Measurements from ENCODE around the gene SERPINA12. TPM values are rescaled to one million over a fixed set of nuclear protein-coding genes. Genes with fewer than 3 reads are reported as not detected.

Gene SERPINA12
- total RNA-seq, 2 experiments from 2014 or later = not detected

- peaks cover 4% of the 10 kb centered on the region for H3K27me3 Mint-ChIP-seq
- no peaks in the 10 kb centered on the region for H3K4me1 Mint-ChIP-seq
- no peak overlapping the region for H3K27ac Mint-ChIP-seq
- no peaks in the 10 kb centered on the region for H3K36me3 Mint-ChIP-seq
- peaks cover 8% of the 10 kb centered on the region for H3K9me3 Mint-ChIP-seq
- POLR2A ChIA-PET = no interaction called here
- DNase-seq = no peak
- no peak overlapping the region for H3K4me3 Mint-ChIP-seq
- ATAC-seq (ENCODE audit: low read depth) = no peak
Observed at GRCh38 chr14:94474581-94475031, 34.7 kb downstream of the SERPINA12 start.

GRCh38 chr14:94473666-94474410 lies 35.4 kb downstream of the SERPINA12 start:
- POLR2A ChIA-PET = no interaction called here
- no peaks in the 10 kb centered on the region for H3K36me3 Mint-ChIP-seq
- H3K27ac Mint-ChIP-seq = no peak overlapping the region
- H3K9me3 Mint-ChIP-seq = peaks cover 5% of the 10 kb centered on the region
- DNase-seq (no peak), ATAC-seq (ENCODE audit: low read depth) (no peak)
- H3K4me1 Mint-ChIP-seq = no peaks in the 10 kb centered on the region
- H3K4me3 Mint-ChIP-seq = no peak overlapping the region
- H3K27me3 Mint-ChIP-seq = peaks cover 6% of the 10 kb centered on the region

- H3K27ac Mint-ChIP-seq = no peak overlapping the region
- peaks cover 3% of the 10 kb centered on the region for H3K9me3 Mint-ChIP-seq
- no peaks in the 10 kb centered on the region for H3K4me1 Mint-ChIP-seq
- ATAC-seq (ENCODE audit: low read depth) (no peak), DNase-seq (no peak)
- H3K27me3 Mint-ChIP-seq = peaks cover 6% of the 10 kb centered on the region
- POLR2A ChIA-PET = no interaction called here
- H3K36me3 Mint-ChIP-seq = no peaks in the 10 kb centered on the region
- no peak overlapping the region for H3K4me3 Mint-ChIP-seq
Observed at GRCh38 chr14:94472842-94473241, 36.4 kb downstream of the SERPINA12 start.

- H3K36me3 Mint-ChIP-seq = no peaks in the 10 kb centered on the region
- ATAC-seq (ENCODE audit: low read depth) = no peak
- no peak for DNase-seq
- H3K27ac Mint-ChIP-seq = no peak overlapping the region
- H3K9me3 Mint-ChIP-seq = no peaks in the 10 kb centered on the region
- POLR2A ChIA-PET = no interaction called here
- peaks cover 3% of the 10 kb centered on the region for H3K27me3 Mint-ChIP-seq
- H3K4me3 Mint-ChIP-seq = no peak overlapping the region
- H3K4me1 Mint-ChIP-seq = no peaks in the 10 kb centered on the region
Observed at GRCh38 chr14:94471045-94471444, 38.2 kb downstream of the SERPINA12 start.

- no peak overlapping the region for H3K4me3 Mint-ChIP-seq
- H3K36me3 Mint-ChIP-seq = no peaks in the 10 kb centered on the region
- H3K4me1 Mint-ChIP-seq = no peaks in the 10 kb centered on the region
- peaks cover 3% of the 10 kb centered on the region for H3K27me3 Mint-ChIP-seq
- H3K27ac Mint-ChIP-seq = no peak overlapping the region
- H3K9me3 Mint-ChIP-seq = no peaks in the 10 kb centered on the region
- DNase-seq (no peak), ATAC-seq (ENCODE audit: low read depth) (no peak)
- POLR2A ChIA-PET = no interaction called here
Observed at GRCh38 chr14:94470311-94470710, 39.0 kb downstream of the SERPINA12 start.

GRCh38 chr14:94469261-94469660 lies 40.0 kb downstream of the SERPINA12 start:
- POLR2A ChIA-PET = no interaction called here
- DNase-seq = no peak
- H3K9me3 Mint-ChIP-seq = peaks cover under 1% of the 10 kb centered on the region
- no peaks in the 10 kb centered on the region for H3K4me1 Mint-ChIP-seq
- no peak overlapping the region for H3K27ac Mint-ChIP-seq
- ATAC-seq (ENCODE audit: low read depth) = no peak
- peaks cover 3% of the 10 kb centered on the region for H3K27me3 Mint-ChIP-seq
- H3K36me3 Mint-ChIP-seq = no peaks in the 10 kb centered on the region
- no peak overlapping the region for H3K4me3 Mint-ChIP-seq

- H3K9me3 Mint-ChIP-seq = peaks cover 2% of the 10 kb centered on the region
- H3K4me3 Mint-ChIP-seq = no peak overlapping the region
- DNase-seq = no peak
- H3K27me3 Mint-ChIP-seq = peaks cover 3% of the 10 kb centered on the region
- H3K4me1 Mint-ChIP-seq = no peaks in the 10 kb centered on the region
- H3K36me3 Mint-ChIP-seq = no peaks in the 10 kb centered on the region
- POLR2A ChIA-PET = no interaction called here
- H3K27ac Mint-ChIP-seq = peak overlapping the region; percentile 11
- no peak for ATAC-seq (ENCODE audit: low read depth)
Observed at GRCh38 chr14:94467728-94468520, 41.3 kb downstream of the SERPINA12 start.

- ATAC-seq (ENCODE audit: low read depth) = no peak
- no peaks in the 10 kb centered on the region for H3K4me1 Mint-ChIP-seq
- POLR2A ChIA-PET = no interaction called here
- no peak overlapping the region for H3K4me3 Mint-ChIP-seq
- no peaks in the 10 kb centered on the region for H3K36me3 Mint-ChIP-seq
- no peak overlapping the region for H3K27ac Mint-ChIP-seq
- peaks cover 2% of the 10 kb centered on the region for H3K9me3 Mint-ChIP-seq
- DNase-seq = no peak
- H3K27me3 Mint-ChIP-seq = peaks cover 3% of the 10 kb centered on the region
Observed at GRCh38 chr14:94466706-94467370, 42.4 kb downstream of the SERPINA12 start.

GRCh38 chr14:94465042-94465441 lies 44.2 kb downstream of the SERPINA12 start:
- DNase-seq (no peak), ATAC-seq (ENCODE audit: low read depth) (no peak)
- peaks cover 2% of the 10 kb centered on the region for H3K9me3 Mint-ChIP-seq
- H3K27me3 Mint-ChIP-seq = peaks cover 3% of the 10 kb centered on the region
- H3K4me1 Mint-ChIP-seq = peaks cover 4% of the 10 kb centered on the region
- POLR2A ChIA-PET = no interaction called here
- no peak overlapping the region for H3K27ac Mint-ChIP-seq
- no peaks in the 10 kb centered on the region for H3K36me3 Mint-ChIP-seq
- no peak overlapping the region for H3K4me3 Mint-ChIP-seq

GRCh38 chr14:94464290-94464689 lies 45.0 kb downstream of the SERPINA12 start:
- H3K36me3 Mint-ChIP-seq = no peaks in the 10 kb centered on the region
- POLR2A ChIA-PET = no interaction called here
- no peaks in the 10 kb centered on the region for H3K27me3 Mint-ChIP-seq
- peaks cover 4% of the 10 kb centered on the region for H3K4me1 Mint-ChIP-seq
- DNase-seq = no peak
- no peak overlapping the region for H3K27ac Mint-ChIP-seq
- H3K9me3 Mint-ChIP-seq = peaks cover 2% of the 10 kb centered on the region
- ATAC-seq (ENCODE audit: low read depth) = no peak
- no peak overlapping the region for H3K4me3 Mint-ChIP-seq

GRCh38 chr14:94462763-94463572 lies 46.3 kb downstream of the SERPINA12 start:
- Mint-ChIP-seq H3K4me3 (no peak overlapping the region), H3K36me3 (no peaks in the 10 kb centered on the region)
- POLR2A ChIA-PET = no interaction called here

GRCh38 chr14:94462219-94462551 lies 47.1 kb downstream of the SERPINA12 start:
- POLR2A ChIA-PET = no interaction called here
- no peak overlapping the region for H3K27ac Mint-ChIP-seq
- peaks cover 2% of the 10 kb centered on the region for H3K9me3 Mint-ChIP-seq
- no peaks in the 10 kb centered on the region for H3K27me3 Mint-ChIP-seq
- peaks cover 4% of the 10 kb centered on the region for H3K4me1 Mint-ChIP-seq
- no peaks in the 10 kb centered on the region for H3K36me3 Mint-ChIP-seq
- H3K4me3 Mint-ChIP-seq = no peak overlapping the region
- DNase-seq = no peak
- no peak for ATAC-seq (ENCODE audit: low read depth)

More at GRCh38 chr14:94462763-94463572, 46.3 kb downstream of the SERPINA12 start:
- DNase-seq (no peak), ATAC-seq (ENCODE audit: low read depth) (no peak)
- Mint-ChIP-seq H3K9me3 (peaks cover 2% of the 10 kb centered on the region), H3K27me3 (no peaks in the 10 kb centered on the region), H3K4me1 (peaks cover 4% of the 10 kb centered on the region), H3K27ac (no peak overlapping the region)

- no peak overlapping the region for H3K27ac Mint-ChIP-seq
- DNase-seq (no peak), ATAC-seq (ENCODE audit: low read depth) (no peak)
- H3K9me3 Mint-ChIP-seq = peaks cover 2% of the 10 kb centered on the region
- POLR2A ChIA-PET = no interaction called here
- H3K4me1 Mint-ChIP-seq = peaks cover 4% of the 10 kb centered on the region
- no peak overlapping the region for H3K4me3 Mint-ChIP-seq
- no peaks in the 10 kb centered on the region for H3K36me3 Mint-ChIP-seq
- no peaks in the 10 kb centered on the region for H3K27me3 Mint-ChIP-seq
Observed at GRCh38 chr14:94461526-94462218, 47.6 kb downstream of the SERPINA12 start.

All from activated naive CD8-positive, alpha-beta T cell treated with anti-CD3 and anti-CD28 coated beads, Interleukin-2, amount 10 ng/mL, durations not matched to agents 7 days and 5 days (primary cell).